ENCODE measurements around the gene NOTO. TPM values are rescaled to one million over a fixed set of nuclear protein-coding genes. Genes with fewer than 3 reads are reported as not detected.

NOTO gene
- total and polyA plus RNA-seq, 10 of the 15 experiments (the other 5 are each of a cell fraction or from before 2014, with no cell fraction given), result not detected

GRCh38 chr2:73174941-73175662, 27.3 kb upstream of the NOTO start:
- H3K9ac ChIP-seq (ENCODE audit: control insufficient read depth, insufficient read depth, low read length), result no peak overlapping the region
- no peak overlapping the region for H3K4me3 ChIP-seq
- H3K4me1 ChIP-seq (ENCODE audit: control insufficient read depth, insufficient read depth, low read length), result peaks cover 13% of the 10 kb centered on the region; the same call in 1 of the 2 replicates
- no peaks in the 10 kb centered on the region for H3K9me3 ChIP-seq (replicated peaks; ENCODE audit: control insufficient read depth, insufficient read depth, low read length)
- FAIRE-seq (no peak), ATAC-seq (no peak), DNase-seq (ENCODE audit: low read depth, low spot score) (no peak)
- SMC1A ChIA-PET (ENCODE audit: uncharacterized antibody, unreplicated experiment), result interaction anchor here (1.0 to 1.2 kb wide), 2 partner anchors 33 to 281 kb away, joined by 3 read pairs; no protein-coding TSS in a partner anchor
- CTCF ChIA-PET, result interaction anchor here (1.0 to 6.3 kb wide), 4 partner anchors 37 to 283 kb away, joined by 3 to 82 read pairs (median 32); no protein-coding TSS in a partner anchor
- no peak overlapping the region for H2AFZ ChIP-seq (ENCODE audit: control insufficient read depth, low read depth, low read length)
- no peak overlapping the region for H3K27ac ChIP-seq (ENCODE audit: control insufficient read depth, insufficient read depth)
- no peaks in the 10 kb centered on the region for H3K36me3 ChIP-seq (ENCODE audit: control insufficient read depth in 2 of 2, insufficient read depth in 2 of 2, low read length in 1 of 2)
- BruUV-seq (replicated peaks), result no TSS peak
- WGBS (ENCODE audit: insufficient coverage, insufficient replicate concordance, low lambda C conversion rate, missing lambda C conversion rate), result 27% methylated on average over 21 of the region's 25 CpGs
- H3K4me2 ChIP-seq (ENCODE audit: control insufficient read depth, insufficient read depth), result no peak overlapping the region; the same call in 1 of the 2 replicates
- intact Hi-C loops (cut with micrococcal nuclease; ENCODE audit: unreplicated experiment) (loop anchor here (5.0 kb wide), 1 partner anchor 283 kb away; no protein-coding TSS in a partner anchor), in situ Hi-C loops (cut with MboI) (loop anchor here (5.0 kb wide), 1 partner anchor 283 kb away; no protein-coding TSS in a partner anchor)
- POLR2A ChIA-PET, result no interaction called here
- peaks cover 13 to 14% of the 10 kb centered on the region in 2 experiments; a peak in 3 of 4 replicates for H3K27me3 ChIP-seq (replicated peaks in 1 of 2; ENCODE audit: control insufficient read depth in 2 of 2, insufficient read depth in 2 of 2, low read length in 1 of 2)
- RAD21 ChIA-PET (ENCODE audit: unreplicated experiment), result interaction anchor here (0.7 kb wide), 1 partner anchor 19 kb away, joined by 3 read pairs; no protein-coding TSS in a partner anchor
- no peaks in the 10 kb centered on the region for H3K79me2 ChIP-seq (ENCODE audit: control insufficient read depth, insufficient read depth, low read length)
- H4K20me1 ChIP-seq (ENCODE audit: control insufficient read depth, insufficient read depth), result no peaks in the 10 kb centered on the region
- TF ChIP-seq MAX (IDR thresholded peaks at IDR 0.05; ENCODE audit: low read depth, low read length) (no peak), NFYB (IDR thresholded peaks at IDR 0.05; ENCODE audit: insufficient read depth, low read depth, low read length) (no peak), PRDM15 (CRISPR knock-in tag; IDR thresholded peaks at IDR 0.05) (no peak), ASH2L (IDR thresholded peaks at IDR 0.05; ENCODE audit: borderline replicate concordance, low read depth) (no peak), RAD51 (IDR thresholded peaks at IDR 0.05) (no peak), PML (IDR thresholded peaks at IDR 0.05; ENCODE audit: low read length) (no peak), SMC3 (IDR thresholded peaks at IDR 0.05; ENCODE audit: borderline replicate concordance, low read length) (no peak), EGR1 (IDR thresholded peaks at IDR 0.05; ENCODE audit: borderline replicate concordance in 1 of 2, low read depth in 2 of 2, low read length in 2 of 2) (no peak), EZH2 (IDR thresholded peaks at IDR 0.05; ENCODE audit: borderline replicate concordance, control insufficient read depth, low read depth, low read length) (no peak), NR2F1 (conservative IDR thresholded peaks at IDR 0.05) (no peak)
- TF ChIP-seq, protein P1, sequence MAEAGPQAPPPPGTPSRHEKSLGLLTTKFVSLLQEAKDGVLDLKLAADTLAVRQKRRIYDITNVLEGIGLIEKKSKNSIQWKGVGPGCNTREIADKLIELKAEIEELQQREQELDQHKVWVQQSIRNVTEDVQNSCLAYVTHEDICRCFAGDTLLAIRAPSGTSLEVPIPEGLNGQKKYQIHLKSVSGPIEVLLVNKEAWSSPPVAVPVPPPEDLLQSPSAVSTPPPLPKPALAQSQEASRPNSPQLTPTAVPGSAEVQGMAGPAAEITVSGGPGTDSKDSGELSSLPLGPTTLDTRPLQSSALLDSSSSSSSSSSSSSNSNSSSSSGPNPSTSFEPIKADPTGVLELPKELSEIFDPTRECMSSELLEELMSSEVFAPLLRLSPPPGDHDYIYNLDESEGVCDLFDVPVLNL (IDR thresholded peaks at IDR 0.05; ENCODE audit: low read depth, low read length), result no peak
- TF ChIP-seq, protein P2, sequence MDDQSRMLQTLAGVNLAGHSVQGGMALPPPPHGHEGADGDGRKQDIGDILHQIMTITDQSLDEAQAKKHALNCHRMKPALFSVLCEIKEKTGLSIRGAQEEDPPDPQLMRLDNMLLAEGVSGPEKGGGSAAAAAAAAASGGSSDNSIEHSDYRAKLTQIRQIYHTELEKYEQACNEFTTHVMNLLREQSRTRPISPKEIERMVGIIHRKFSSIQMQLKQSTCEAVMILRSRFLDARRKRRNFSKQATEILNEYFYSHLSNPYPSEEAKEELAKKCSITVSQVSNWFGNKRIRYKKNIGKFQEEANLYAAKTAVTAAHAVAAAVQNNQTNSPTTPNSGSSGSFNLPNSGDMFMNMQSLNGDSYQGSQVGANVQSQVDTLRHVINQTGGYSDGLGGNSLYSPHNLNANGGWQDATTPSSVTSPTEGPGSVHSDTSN (IDR thresholded peaks at IDR 0.05; ENCODE audit: insufficient replicate concordance, low read depth, low read length), result no peak
- TF ChIP-seq, protein P3, sequence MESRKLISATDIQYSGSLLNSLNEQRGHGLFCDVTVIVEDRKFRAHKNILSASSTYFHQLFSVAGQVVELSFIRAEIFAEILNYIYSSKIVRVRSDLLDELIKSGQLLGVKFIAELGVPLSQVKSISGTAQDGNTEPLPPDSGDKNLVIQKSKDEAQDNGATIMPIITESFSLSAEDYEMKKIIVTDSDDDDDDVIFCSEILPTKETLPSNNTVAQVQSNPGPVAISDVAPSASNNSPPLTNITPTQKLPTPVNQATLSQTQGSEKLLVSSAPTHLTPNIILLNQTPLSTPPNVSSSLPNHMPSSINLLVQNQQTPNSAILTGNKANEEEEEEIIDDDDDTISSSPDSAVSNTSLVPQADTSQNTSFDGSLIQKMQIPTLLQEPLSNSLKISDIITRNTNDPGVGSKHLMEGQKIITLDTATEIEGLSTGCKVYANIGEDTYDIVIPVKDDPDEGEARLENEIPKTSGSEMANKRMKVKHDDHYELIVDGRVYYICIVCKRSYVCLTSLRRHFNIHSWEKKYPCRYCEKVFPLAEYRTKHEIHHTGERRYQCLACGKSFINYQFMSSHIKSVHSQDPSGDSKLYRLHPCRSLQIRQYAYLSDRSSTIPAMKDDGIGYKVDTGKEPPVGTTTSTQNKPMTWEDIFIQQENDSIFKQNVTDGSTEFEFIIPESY (IDR thresholded peaks at IDR 0.05), result no peak

Data from GM12878 (cell line).